Spinal cord (tissue), 10 donors: Measurements from ENCODE around the gene STX18. TPM values are rescaled to one million over a fixed set of nuclear protein-coding genes. Genes with fewer than 3 reads are reported as not detected.

Source experiments
- DNase-seq, 6 donors: peaks; one replicate each; pipeline versions ENCODE4 v3.0.0 to v3.0.0-alpha.2; 2013 to 2015; ENCODE audit warnings: low spot score in 6 of 6, low read depth in 4 of 6
- H3K27ac ChIP-seq: one replicate; pipeline ENCODE4 v1.5.1; 2013; ENCODE audit warnings: low read depth, low read length, control low read depth
- H3K27me3 ChIP-seq: one replicate; pipeline ENCODE4 v1.6.1; 2013; ENCODE audit warnings: low read length; ENCODE audit not compliant: control insufficient read depth, insufficient read depth
- H3K36me3 ChIP-seq: one replicate; pipeline ENCODE4 v1.6.1; 2013; ENCODE audit warnings: low read length; ENCODE audit not compliant: control insufficient read depth, insufficient read depth
- H3K4me1 ChIP-seq: one replicate; pipeline ENCODE4 v1.6.1; 2013; ENCODE audit warnings: low read length; ENCODE audit not compliant: control insufficient read depth, insufficient read depth
- H3K4me3 ChIP-seq: one replicate; pipeline ENCODE4 v1.5.1; 2013; ENCODE audit warnings: low read depth, low read length, control low read depth
- H3K9me3 ChIP-seq: one replicate; pipeline ENCODE4 v1.6.1; 2013; ENCODE audit warnings: low read length; ENCODE audit not compliant: control insufficient read depth, insufficient read depth
- WGBS: methylation state at CpG from one replicate; pipeline ENCODE4 v1.1.5; 2013; ENCODE audit warnings: missing lambda C conversion rate; ENCODE audit not compliant: insufficient coverage; 5-methylcytosine and 5-hydroxymethylcytosine counted together
- polyA plus RNA-seq, 2 donors: library from polyadenylated mRNA; unstranded; fragments of 120-200 nt; gene quantifications; one replicate each; pipeline ENCODE4 v1.2.1, GENCODE V29; 2013; ENCODE audit not compliant: insufficient read length in 2 of 2
- total RNA-seq, 2 donors: library from RNA; depleted of rRNA in 1 of 2; stranded (reverse); fragments of 120-200 nt in 1 of 2; fragments of >200 nt in 1 of 2; gene quantifications; one replicate each; pipeline versions ENCODE4 v1.2.3 to v1.2.4, GENCODE V29; 2013 to 2014
- donor health status: healthy.

STX18 gene
- total and polyA plus RNA-seq, 4 donors, result 26.9 to 56.4 (median 49.4) TPM

- H3K36me3 ChIP-seq, result no peaks in the 10 kb centered on the region
- no peaks in the 10 kb centered on the region for H3K4me1 ChIP-seq
- no peak for DNase-seq
- no peaks in the 10 kb centered on the region for H3K9me3 ChIP-seq
- no peaks in the 10 kb centered on the region for H3K27me3 ChIP-seq
- H3K27ac ChIP-seq, result no peak overlapping the region
- H3K4me3 ChIP-seq, result no peak overlapping the region
These were observed 6.3 kb downstream of the STX18 start for GRCh38 chr4:4535590-4535989.

GRCh38 chr4:4534515-4535145 lies 7.2 kb downstream of the STX18 start:
- H3K4me1 ChIP-seq, result no peaks in the 10 kb centered on the region
- WGBS, result 94% methylated on average over 8 of the region's 9 CpGs
- no peak for DNase-seq
- H3K27ac ChIP-seq, result no peak overlapping the region
- no peaks in the 10 kb centered on the region for H3K27me3 ChIP-seq
- no peaks in the 10 kb centered on the region for H3K36me3 ChIP-seq
- no peak overlapping the region for H3K4me3 ChIP-seq
- H3K9me3 ChIP-seq, result no peaks in the 10 kb centered on the region

GRCh38 chr4:4533461-4534169 lies 8.2 kb downstream of the STX18 start:
- Histone ChIP-seq H3K9me3 (no peaks in the 10 kb centered on the region), H3K27me3 (no peaks in the 10 kb centered on the region), H3K27ac (no peak overlapping the region), H3K36me3 (no peaks in the 10 kb centered on the region), H3K4me1 (no peaks in the 10 kb centered on the region), H3K4me3 (no peak overlapping the region)
- DNase-seq, result peak in 1 of 6 donors; percentile 68
- 100% methylated on average over 2 of the region's 8 CpGs for WGBS

- no peak overlapping the region for H3K27ac ChIP-seq
- no peak overlapping the region for H3K4me3 ChIP-seq
- no peaks in the 10 kb centered on the region for H3K4me1 ChIP-seq
- no peaks in the 10 kb centered on the region for H3K27me3 ChIP-seq
- no peaks in the 10 kb centered on the region for H3K36me3 ChIP-seq
- DNase-seq, result peak in 1 of 6 donors; percentile 35
- no peaks in the 10 kb centered on the region for H3K9me3 ChIP-seq
- no CpG with 5 or more reads among the region's 3 CpGs for WGBS
These were observed 9.3 kb downstream of the STX18 start for GRCh38 chr4:4532371-4533154.

GRCh38 chr4:4529392-4529791 lies 12.5 kb downstream of the STX18 start:
- Histone ChIP-seq H3K36me3 (no peaks in the 10 kb centered on the region), H3K4me3 (no peak overlapping the region), H3K9me3 (no peaks in the 10 kb centered on the region), H3K27me3 (no peaks in the 10 kb centered on the region), H3K4me1 (no peaks in the 10 kb centered on the region), H3K27ac (no peak overlapping the region)
- no peak for DNase-seq
- 100% methylated on average over 3 of the region's 5 CpGs for WGBS

GRCh38 chr4:4526401-4526800 lies 15.4 kb downstream of the STX18 start:
- Histone ChIP-seq H3K36me3 (no peaks in the 10 kb centered on the region), H3K9me3 (no peaks in the 10 kb centered on the region), H3K27me3 (no peaks in the 10 kb centered on the region), H3K4me1 (no peaks in the 10 kb centered on the region), H3K27ac (no peak overlapping the region), H3K4me3 (no peak overlapping the region)
- DNase-seq, result no peak
- WGBS, result 100% methylated on average over 2 of the region's 6 CpGs

GRCh38 chr4:4524364-4524763 lies 17.5 kb downstream of the STX18 start:
- H3K4me1 ChIP-seq, result no peaks in the 10 kb centered on the region
- no peak overlapping the region for H3K4me3 ChIP-seq
- no peaks in the 10 kb centered on the region for H3K27me3 ChIP-seq
- no peaks in the 10 kb centered on the region for H3K36me3 ChIP-seq
- no peak overlapping the region for H3K27ac ChIP-seq
- 87% methylated on average over 3 of the region's 4 CpGs for WGBS
- H3K9me3 ChIP-seq, result no peaks in the 10 kb centered on the region
- no peak for DNase-seq

- Histone ChIP-seq H3K4me3 (no peak overlapping the region), H3K36me3 (no peaks in the 10 kb centered on the region), H3K4me1 (no peaks in the 10 kb centered on the region), H3K27me3 (no peaks in the 10 kb centered on the region), H3K9me3 (no peaks in the 10 kb centered on the region), H3K27ac (no peak overlapping the region)
- DNase-seq, result no peak
- 80% methylated on average over 1 of the region's 2 CpGs for WGBS
These were observed 20.1 kb downstream of the STX18 start for GRCh38 chr4:4521731-4522130.

GRCh38 chr4:4521136-4521535 lies 20.7 kb downstream of the STX18 start:
- Histone ChIP-seq H3K36me3 (no peaks in the 10 kb centered on the region), H3K9me3 (no peaks in the 10 kb centered on the region), H3K4me1 (no peaks in the 10 kb centered on the region), H3K4me3 (no peak overlapping the region), H3K27me3 (no peaks in the 10 kb centered on the region), H3K27ac (no peak overlapping the region)
- no peak for DNase-seq
- no CpG with 5 or more reads among the region's 3 CpGs for WGBS
